GM21576 (cell line): ENCODE measurements around the gene ZIC1.

Source experiments
- ATAC-seq: cut with Tn5 transposase; IDR thresholded peaks from one replicate; pipeline ENCODE4 v1.9.1; 2021; ENCODE audit warnings: mild to moderate bottlenecking, moderate library complexity; ENCODE audit not compliant: unreplicated experiment

Gene ZIC1

GRCh38 chr3:147394884-147395225 is 14.3 kb upstream of the ZIC1 start:
- ATAC-seq, result no peak

- ATAC-seq, result no peak
Observed at GRCh38 chr3:147395899-147396711, 13.1 kb upstream of the ZIC1 start.

- no peak for ATAC-seq
Observed at GRCh38 chr3:147396712-147397046, 12.5 kb upstream of the ZIC1 start.

GRCh38 chr3:147397155-147397874 is 11.8 kb upstream of the ZIC1 start:
- no peak for ATAC-seq

GRCh38 chr3:147397875-147398812 is 11.0 kb upstream of the ZIC1 start:
- no peak for ATAC-seq

GRCh38 chr3:147398813-147399534 is 10.2 kb upstream of the ZIC1 start:
- no peak for ATAC-seq

- ATAC-seq, result no peak
Observed at GRCh38 chr3:147400111-147400510, 9.1 kb upstream of the ZIC1 start.

GRCh38 chr3:147400999-147401398 is 8.2 kb upstream of the ZIC1 start:
- ATAC-seq, result no peak

- no peak for ATAC-seq
Observed at GRCh38 chr3:147401421-147401820, 7.7 kb upstream of the ZIC1 start.

GRCh38 chr3:147402159-147402558 is 7.0 kb upstream of the ZIC1 start:
- no peak for ATAC-seq

- ATAC-seq, result no peak
Observed at GRCh38 chr3:147403511-147403910, 5.7 kb upstream of the ZIC1 start.

GRCh38 chr3:147404000-147404799 is 5.0 kb upstream of the ZIC1 start:
- no peak for ATAC-seq

GRCh38 chr3:147404800-147405230 is 4.3 kb upstream of the ZIC1 start:
- ATAC-seq, result no peak

GRCh38 chr3:147405231-147406027 is 3.7 kb upstream of the ZIC1 start:
- ATAC-seq, result no peak

- no peak for ATAC-seq
Observed at GRCh38 chr3:147406028-147406931, 2.9 kb upstream of the ZIC1 start, which contains the start of gene ZIC4. ZIC4 (minus strand) TSS chr3:147406543; CDS start chr3:147402797, 3,746 bp downstream.

- ATAC-seq, result no peak
Observed at GRCh38 chr3:147407114-147407497, 2.1 kb upstream of the ZIC1 start.

GRCh38 chr3:147407498-147408187 is 1.5 kb upstream of the ZIC1 start:
- ATAC-seq, result no peak
